Measurements from ENCODE around the gene RPP14. TPM values are rescaled to one million over a fixed set of nuclear protein-coding genes. Genes with fewer than 3 reads are reported as not detected.

Gene RPP14
- polyA plus RNA-seq, 6 donors from 2014 or later, result 4.5 to 8.7 (median 6.9) TPM

DNA sequence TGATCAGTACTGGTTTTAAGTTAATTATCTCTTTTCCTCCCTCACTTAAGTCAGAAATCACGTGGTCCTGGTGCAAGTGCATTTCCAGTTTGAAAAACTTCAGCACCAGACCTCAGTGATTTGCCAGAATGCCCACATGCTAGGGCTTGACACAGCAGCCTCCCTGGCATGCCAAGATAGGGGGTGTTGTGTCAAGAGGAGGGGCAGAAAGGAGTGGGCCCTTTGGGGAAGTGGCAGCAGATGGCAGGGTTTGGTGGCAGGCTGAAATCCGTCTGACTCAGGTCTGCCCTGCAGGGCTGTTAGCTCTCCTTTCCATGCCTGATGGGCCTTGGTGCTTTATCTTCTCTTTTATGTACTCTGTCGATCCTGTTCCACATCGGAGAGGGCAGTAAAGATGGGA is 50.0 kb downstream of the RPP14 start:
- ATAC-seq (ENCODE audit: low read depth in 2 of 2), result peak; percentile 74 to 76
- Mint-ChIP-seq H3K9me3 (no peaks in the 10 kb centered on the region), H3K27ac (peak overlapping the region; percentile 84 to 99 (median 98)), H3K27me3 (no peaks in the 10 kb centered on the region), H3K36me3 (peaks cover 8 to 19% of the 10 kb centered on the region in 2 donors), H3K4me3 (peak overlapping the region; percentile 87 to 100 (median 98)), H3K4me1 (peaks cover 53 to 95% (median 78%) of the 10 kb centered on the region in 3 donors)
- DNase-seq, result peak; percentile 75

DNA sequence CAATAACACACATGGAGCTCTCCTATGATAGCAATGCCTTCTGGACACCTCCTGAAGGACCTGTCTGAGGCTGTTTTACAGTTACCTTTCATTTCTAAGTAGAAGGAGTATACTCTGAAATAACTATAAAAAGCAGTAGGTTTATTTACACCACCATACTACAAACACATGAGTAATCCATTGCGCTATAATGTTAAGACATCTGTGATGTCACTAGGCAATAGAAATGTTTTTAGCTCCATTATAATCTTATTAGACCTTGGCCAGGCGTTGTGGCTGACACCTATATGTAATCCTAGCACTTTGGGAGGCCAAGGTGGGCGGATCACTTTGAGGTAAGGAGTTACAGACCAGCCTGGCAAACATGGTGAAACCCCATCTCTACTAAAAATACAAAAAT is 51.4 kb downstream of the RPP14 start:
- Mint-ChIP-seq H3K36me3 (peaks cover 4 to 12% of the 10 kb centered on the region in 2 donors), H3K9me3 (no peaks in the 10 kb centered on the region), H3K27me3 (no peaks in the 10 kb centered on the region), H3K4me1 (peaks cover 50 to 94% (median 78%) of the 10 kb centered on the region in 3 donors), H3K27ac (peak overlapping the region; percentile 84 to 99 (median 96)), H3K4me3 (peak overlapping the region in 7 of 8 donors; percentile 45 to 89 (median 82))
- ATAC-seq (ENCODE audit: low read depth in 2 of 2), result no peak
- no peak for DNase-seq

DNA sequence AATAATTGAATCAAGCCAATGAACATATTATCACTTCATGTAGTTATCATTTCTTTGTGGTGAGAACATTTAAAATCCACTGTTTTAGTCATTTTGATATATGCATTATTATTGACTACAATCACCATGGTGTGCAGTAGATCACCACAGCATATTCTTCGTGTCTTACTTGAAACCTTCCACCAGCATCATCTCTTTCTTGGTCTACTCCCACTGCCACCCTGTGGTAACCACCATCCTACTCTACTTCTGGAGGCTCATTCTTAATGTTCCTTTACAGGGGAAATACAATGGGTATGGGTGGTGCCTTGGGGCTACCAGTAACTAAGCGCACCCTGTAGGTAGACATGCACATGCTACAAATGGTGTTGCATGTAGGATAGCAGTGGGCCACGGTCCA is 52.0 kb downstream of the RPP14 start:
- H3K4me3 Mint-ChIP-seq, result peak overlapping the region in 7 of 8 donors; percentile 13 to 89 (median 59)
- DNase-seq, result no peak
- peak overlapping the region in 5 of 6 donors; percentile 85 to 98 (median 91) for H3K27ac Mint-ChIP-seq
- no peaks in the 10 kb centered on the region for H3K27me3 Mint-ChIP-seq
- ATAC-seq (ENCODE audit: low read depth in 2 of 2), result no peak
- peaks cover 46 to 93% (median 74%) of the 10 kb centered on the region in 3 donors for H3K4me1 Mint-ChIP-seq
- no peaks in the 10 kb centered on the region for H3K9me3 Mint-ChIP-seq
- H3K36me3 Mint-ChIP-seq, result peaks cover 4 to 9% of the 10 kb centered on the region in 2 donors

DNA sequence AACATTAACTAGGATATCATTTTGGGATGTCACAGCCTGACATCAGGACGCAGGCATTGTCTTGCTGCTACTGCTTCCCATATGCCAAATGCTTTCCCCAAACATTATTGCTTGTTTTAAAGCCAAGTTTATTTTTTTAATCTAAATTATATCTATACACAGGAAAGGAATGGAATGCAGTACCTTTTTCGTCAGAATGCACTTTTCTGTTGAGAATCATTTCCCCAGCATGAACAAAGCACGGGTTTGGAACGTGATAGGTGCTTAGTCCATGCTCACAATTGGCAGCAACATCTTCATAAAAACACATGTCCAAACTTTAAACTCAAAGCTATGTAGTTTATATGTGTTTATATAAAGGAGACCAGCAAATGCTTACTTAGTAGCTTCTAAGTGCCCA is 52.8 kb downstream of the RPP14 start:
- DNase-seq (no peak), ATAC-seq (ENCODE audit: low read depth in 2 of 2) (no peak)
- no peaks in the 10 kb centered on the region for H3K27me3 Mint-ChIP-seq
- peaks cover 46 to 94% (median 76%) of the 10 kb centered on the region in 3 donors for H3K4me1 Mint-ChIP-seq
- H3K9me3 Mint-ChIP-seq, result no peaks in the 10 kb centered on the region
- peaks cover 3 to 4% of the 10 kb centered on the region in 2 donors for H3K36me3 Mint-ChIP-seq
- H3K27ac Mint-ChIP-seq, result peak overlapping the region in 3 of 6 donors; percentile 26 to 78 (median 42)
- peak overlapping the region in 2 of 8 donors; percentile 13 to 89 for H3K4me3 Mint-ChIP-seq

DNA sequence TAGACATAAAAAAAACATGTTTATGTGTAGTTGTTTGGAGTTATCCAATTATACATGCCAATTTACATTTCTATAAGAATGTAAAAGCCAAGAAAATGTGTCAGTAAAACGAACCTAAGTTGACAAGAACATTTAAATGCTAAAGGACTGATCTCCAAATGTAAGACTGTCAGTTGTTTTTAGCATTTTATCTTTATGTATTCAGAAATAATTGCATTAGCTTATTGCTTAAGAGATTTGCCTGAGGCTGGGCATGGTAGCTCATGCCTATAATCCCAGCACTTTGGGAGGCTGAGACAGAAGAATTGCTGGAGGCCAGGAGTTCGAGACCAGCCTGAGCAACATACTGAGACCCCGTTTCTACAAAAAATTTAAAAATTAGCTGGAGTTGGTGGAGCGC is 53.6 kb downstream of the RPP14 start:
- H3K4me1 Mint-ChIP-seq, result peaks cover 44 to 94% (median 74%) of the 10 kb centered on the region in 3 donors
- ATAC-seq (ENCODE audit: low read depth in 2 of 2), result no peak
- peaks cover 0 to 4% of the 10 kb centered on the region in 2 donors for H3K36me3 Mint-ChIP-seq
- peak overlapping the region in 3 of 6 donors; percentile 36 to 66 (median 38) for H3K27ac Mint-ChIP-seq
- no peaks in the 10 kb centered on the region for H3K27me3 Mint-ChIP-seq
- no peak for DNase-seq
- no peak overlapping the region for H3K4me3 Mint-ChIP-seq
- no peaks in the 10 kb centered on the region for H3K9me3 Mint-ChIP-seq

DNA sequence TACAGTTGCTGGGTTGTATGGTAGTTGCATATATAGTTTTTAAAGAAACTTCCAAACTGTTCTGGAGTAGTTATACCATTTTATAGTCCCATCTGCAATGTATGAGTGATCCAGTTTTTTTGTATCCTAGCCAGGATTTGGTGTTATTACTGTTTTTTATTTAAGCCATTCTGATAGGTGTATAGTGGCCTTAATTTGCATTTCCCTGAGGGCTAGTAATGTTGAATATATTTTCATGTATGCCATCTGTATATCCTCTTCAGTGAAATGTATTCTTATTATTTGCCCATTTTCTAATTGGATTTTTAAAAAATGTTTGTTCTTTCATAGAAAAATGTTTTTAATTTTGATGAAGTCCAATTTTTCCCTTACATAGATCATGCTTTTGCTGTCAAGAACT is 55.8 kb downstream of the RPP14 start:
- Mint-ChIP-seq H3K27me3 (no peaks in the 10 kb centered on the region), H3K9me3 (no peaks in the 10 kb centered on the region), H3K27ac (peak overlapping the region in 4 of 6 donors; percentile 47 to 54 (median 50)), H3K4me3 (no peak overlapping the region), H3K36me3 (peaks cover 0 to 19% of the 10 kb centered on the region in 2 donors), H3K4me1 (peaks cover 51 to 95% (median 76%) of the 10 kb centered on the region in 3 donors)
- ATAC-seq (ENCODE audit: low read depth in 2 of 2), result no peak
- no peak for DNase-seq

DNA sequence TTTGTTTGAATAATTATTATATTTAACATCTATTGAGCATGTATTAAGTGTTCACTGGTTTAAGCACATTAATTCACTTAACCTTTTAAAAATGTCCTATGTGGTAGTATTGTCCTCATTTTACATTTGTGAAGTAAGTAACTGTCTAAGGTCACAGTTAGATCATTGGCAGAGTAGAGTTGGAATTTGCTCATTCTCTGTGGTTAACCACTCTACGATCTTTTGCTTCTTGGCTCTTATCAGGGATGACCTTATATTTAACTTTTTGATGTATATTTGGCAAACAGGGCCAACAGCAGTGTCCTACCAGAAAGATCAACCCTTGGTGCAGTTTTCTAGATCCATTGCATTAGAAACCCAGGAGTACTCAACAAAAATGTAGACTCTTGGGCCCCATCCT is 60.7 kb downstream of the RPP14 start:
- Mint-ChIP-seq H3K27me3 (no peaks in the 10 kb centered on the region), H3K4me3 (peak overlapping the region in 1 of 8 donors; percentile 48), H3K36me3 (peaks cover 0 to 17% of the 10 kb centered on the region in 2 donors), H3K4me1 (peaks cover 40 to 70% (median 56%) of the 10 kb centered on the region in 3 donors), H3K27ac (peak overlapping the region in 5 of 6 donors; percentile 26 to 82 (median 78)), H3K9me3 (no peaks in the 10 kb centered on the region)
- DNase-seq, result no peak
- ATAC-seq (ENCODE audit: low read depth in 2 of 2), result no peak

DNA sequence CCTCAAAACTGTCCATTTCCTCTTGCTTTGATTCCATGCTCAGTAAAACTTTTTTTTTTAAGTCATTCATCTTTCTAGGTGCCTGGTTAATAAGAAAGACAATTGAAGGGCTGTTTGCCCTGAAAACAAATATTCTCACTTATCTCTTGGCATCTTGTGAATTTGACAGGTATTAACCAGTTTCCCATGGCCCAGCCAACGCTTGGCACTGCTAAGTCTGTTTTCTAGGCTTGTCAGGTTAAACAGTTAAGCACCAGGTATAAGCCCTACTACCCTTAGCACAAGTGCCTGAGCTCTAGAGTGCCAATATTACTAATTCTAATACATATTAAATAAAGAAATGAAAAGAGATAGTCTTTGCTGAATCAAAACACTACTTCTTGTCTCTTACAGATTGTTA is 63.0 kb downstream of the RPP14 start:
- no peaks in the 10 kb centered on the region for H3K27me3 Mint-ChIP-seq
- DNase-seq (no peak), ATAC-seq (ENCODE audit: low read depth in 2 of 2) (no peak)
- H3K27ac Mint-ChIP-seq, result peak overlapping the region in 3 of 6 donors; percentile 59 to 82 (median 80)
- H3K9me3 Mint-ChIP-seq, result no peaks in the 10 kb centered on the region
- peaks cover 32 to 57% (median 40%) of the 10 kb centered on the region in 3 donors for H3K4me1 Mint-ChIP-seq
- no peak overlapping the region for H3K4me3 Mint-ChIP-seq
- H3K36me3 Mint-ChIP-seq, result peaks cover 0 to 17% of the 10 kb centered on the region in 2 donors

Other genes with a start within 250 kb of the RPP14 start
- 10 to 100 TPM in 3 of 6 donors, 1 to 10 TPM in 3; 8.0 to 41.5 (median 14.4) TPM for gene DNASE1L3, start 95.3 kb upstream of the RPP14 start, polyA plus RNA-seq (ENCODE audit: low read depth in 6 of 6)
- 10 to 100 TPM in 3 of 6 donors, 1 to 10 TPM in 3; 2.8 to 12.7 (median 10.2) TPM for gene ABHD6, start 68.5 kb upstream of the RPP14 start, polyA plus RNA-seq (ENCODE audit: low read depth in 6 of 6)
- gene HTD2, start 275 bp downstream of the RPP14 start, polyA plus RNA-seq (ENCODE audit: low read depth in 6 of 6), result 10 to 100 TPM in 5 of 6 donors, 1 to 10 TPM in 1; 5.7 to 26.9 (median 18.6) TPM
- gene PXK, start 26.6 kb downstream of the RPP14 start, polyA plus RNA-seq (ENCODE audit: low read depth in 6 of 6), result 100 to 1,000 TPM in 5 of 6 donors, 10 to 100 TPM in 1; 88.9 to 156 (median 126) TPM
- 100 to 1,000 TPM in 3 of 6 donors, 10 to 100 TPM in 3; 84.4 to 157 (median 101) TPM for gene PDHB, start 127.6 kb downstream of the RPP14 start, polyA plus RNA-seq (ENCODE audit: low read depth in 6 of 6)
- 10 to 100 TPM; 11.2 to 15.4 (median 12.6) TPM for gene KCTD6, start 185.9 kb downstream of the RPP14 start, polyA plus RNA-seq (ENCODE audit: low read depth in 6 of 6)
- gene ACOX2, start 230.9 kb downstream of the RPP14 start, polyA plus RNA-seq (ENCODE audit: low read depth in 6 of 6), result not detected

Data from naive B cell (primary cell).